ENCODE data around the gene TLE4.

DNA sequence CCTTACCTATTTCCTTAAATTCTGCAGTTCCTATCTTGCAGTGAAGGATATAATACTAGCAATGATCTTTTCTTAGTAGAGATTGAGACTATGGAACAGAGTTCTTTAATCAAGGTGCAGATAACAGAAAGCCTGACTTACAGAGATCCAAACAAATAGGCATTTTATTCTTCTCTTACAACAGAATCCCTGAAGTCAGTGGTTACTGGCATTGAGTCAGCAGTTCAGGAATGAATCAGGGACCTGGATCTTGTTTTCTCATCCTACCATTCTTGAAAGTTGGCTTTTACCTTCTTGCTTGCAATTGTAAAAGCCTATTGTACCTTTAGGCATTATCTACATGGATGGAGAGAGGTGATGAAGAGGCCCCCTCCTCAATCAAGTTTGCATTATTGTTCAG, 47.5 kb upstream of the TLE4 start:
- TF ChIP-seq POLR2A (IDR thresholded peaks at IDR 0.05) (no peak), CTCF (IDR thresholded peaks at IDR 0.05) (no peak)

Measured in Peyer's patch (tissue), 4 donors.